ENCODE data around the gene KCNK16.

Gene KCNK16

DNA sequence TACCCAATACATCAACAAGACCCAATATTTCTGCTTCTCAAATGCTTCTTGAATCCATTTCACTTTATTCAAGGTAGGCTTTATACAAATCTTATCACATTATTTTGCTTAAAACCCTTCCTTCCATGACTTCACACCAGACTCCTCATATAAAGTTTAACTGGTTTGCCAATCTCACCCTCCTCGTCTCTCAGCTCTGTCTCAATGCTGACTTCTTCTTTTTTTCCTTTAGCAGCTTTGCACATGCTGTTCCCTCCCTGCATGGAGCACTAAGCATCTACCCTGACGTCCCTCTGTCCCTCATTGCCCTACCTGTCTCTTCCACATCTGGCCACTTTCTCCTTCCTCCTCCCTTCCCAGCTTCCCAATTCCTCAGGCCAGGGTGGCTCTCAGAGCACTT, 39.7 kb downstream of the KCNK16 start:
- DNase-seq: no peak
- Mint-ChIP-seq H3K27ac (no peak overlapping the region), H3K9me3 (no peaks in the 10 kb centered on the region), H3K4me3 (no peak overlapping the region), H3K4me1 (ENCODE audit: low read depth) (no peaks in the 10 kb centered on the region), H3K27me3 (peaks cover 6% of the 10 kb centered on the region), H3K36me3 (ENCODE audit: low read depth) (no peaks in the 10 kb centered on the region)

DNA sequence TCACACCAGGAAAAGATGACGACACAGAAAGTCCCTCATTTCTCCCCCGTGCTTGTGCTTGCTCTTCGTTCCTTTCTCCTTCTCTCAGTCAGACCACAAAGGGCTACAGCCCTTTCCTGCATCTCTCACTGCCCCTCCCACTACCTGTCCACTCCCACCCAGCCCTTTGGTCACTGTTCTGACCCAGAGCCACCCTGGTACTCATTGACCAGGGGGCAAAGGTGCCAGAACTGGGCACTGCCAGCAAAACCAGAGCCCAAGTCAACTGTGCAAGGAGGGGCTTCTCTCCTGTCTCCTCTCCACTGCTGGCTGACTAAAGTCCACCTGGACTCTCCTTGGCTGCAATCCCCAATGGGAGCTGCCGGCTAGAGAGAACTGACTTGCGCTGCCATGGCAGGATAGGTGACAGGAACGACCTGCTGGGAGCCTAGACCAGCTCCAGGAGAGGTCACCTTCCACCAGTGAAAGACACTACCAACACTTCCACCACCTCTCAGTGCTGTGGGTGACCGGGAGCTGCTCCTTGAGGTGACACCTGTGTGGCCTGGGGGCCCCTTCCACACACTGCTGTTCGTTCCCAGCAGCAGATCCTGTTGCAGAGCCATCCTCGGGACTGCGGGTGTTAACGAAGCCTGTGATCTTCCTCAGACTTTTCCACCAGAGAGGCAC, 41.1 kb downstream of the KCNK16 start:
- no peaks in the 10 kb centered on the region for H3K4me1 Mint-ChIP-seq (ENCODE audit: low read depth)
- no peaks in the 10 kb centered on the region for H3K9me3 Mint-ChIP-seq
- no peak for DNase-seq
- H3K36me3 Mint-ChIP-seq (ENCODE audit: low read depth): no peaks in the 10 kb centered on the region
- no peak overlapping the region for H3K27ac Mint-ChIP-seq
- H3K27me3 Mint-ChIP-seq: peaks cover 6% of the 10 kb centered on the region
- H3K4me3 Mint-ChIP-seq: no peak overlapping the region

GRCh38 chr6:39280247-39280731, 42.2 kb downstream of the KCNK16 start:
- Mint-ChIP-seq H3K4me3 (no peak overlapping the region), H3K36me3 (ENCODE audit: low read depth) (no peaks in the 10 kb centered on the region), H3K9me3 (no peaks in the 10 kb centered on the region), H3K4me1 (ENCODE audit: low read depth) (no peaks in the 10 kb centered on the region), H3K27me3 (peaks cover 6% of the 10 kb centered on the region), H3K27ac (no peak overlapping the region)
- DNase-seq: no peak

- no peak for DNase-seq
- Mint-ChIP-seq H3K4me1 (ENCODE audit: low read depth) (no peaks in the 10 kb centered on the region), H3K4me3 (no peak overlapping the region), H3K27ac (no peak overlapping the region), H3K27me3 (peaks cover 6% of the 10 kb centered on the region), H3K36me3 (ENCODE audit: low read depth) (no peaks in the 10 kb centered on the region), H3K9me3 (no peaks in the 10 kb centered on the region)
Measured at GRCh38 chr6:39279539-39279938, 43.0 kb downstream of the KCNK16 start.

DNA sequence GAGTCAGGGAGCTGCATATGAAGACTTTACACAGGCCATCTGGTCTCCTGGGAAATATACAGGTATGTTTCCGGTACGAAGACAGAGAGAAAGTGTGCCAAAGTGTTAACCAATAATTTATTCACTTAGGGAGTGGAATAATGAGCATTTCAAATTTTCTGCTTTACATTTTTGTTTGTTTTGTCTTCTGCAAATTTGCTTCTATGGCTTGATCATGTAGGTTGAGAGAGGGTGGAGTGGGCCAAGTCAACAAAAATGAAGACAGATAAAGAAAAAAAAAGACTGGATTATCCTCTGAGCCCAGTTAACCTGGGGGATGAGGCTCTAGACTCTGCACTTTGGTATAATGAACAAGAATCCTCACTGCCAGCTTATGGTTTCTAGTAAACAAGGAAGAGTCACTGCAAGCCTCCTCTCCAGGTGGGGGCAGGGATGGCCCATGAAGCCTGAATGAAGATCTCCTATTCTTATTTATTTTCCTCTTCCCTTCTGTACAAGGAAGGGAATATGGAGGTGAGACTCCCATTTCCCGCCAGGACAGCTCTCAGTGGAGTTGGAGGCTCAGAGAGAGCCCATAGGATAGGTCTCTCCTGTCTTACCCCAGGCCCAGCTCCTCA, 46.0 kb downstream of the KCNK16 start:
- Mint-ChIP-seq H3K27ac (no peak overlapping the region), H3K9me3 (no peaks in the 10 kb centered on the region), H3K27me3 (peaks cover 8% of the 10 kb centered on the region), H3K36me3 (ENCODE audit: low read depth) (no peaks in the 10 kb centered on the region), H3K4me1 (ENCODE audit: low read depth) (no peaks in the 10 kb centered on the region), H3K4me3 (no peak overlapping the region)
- no peak for DNase-seq

DNA sequence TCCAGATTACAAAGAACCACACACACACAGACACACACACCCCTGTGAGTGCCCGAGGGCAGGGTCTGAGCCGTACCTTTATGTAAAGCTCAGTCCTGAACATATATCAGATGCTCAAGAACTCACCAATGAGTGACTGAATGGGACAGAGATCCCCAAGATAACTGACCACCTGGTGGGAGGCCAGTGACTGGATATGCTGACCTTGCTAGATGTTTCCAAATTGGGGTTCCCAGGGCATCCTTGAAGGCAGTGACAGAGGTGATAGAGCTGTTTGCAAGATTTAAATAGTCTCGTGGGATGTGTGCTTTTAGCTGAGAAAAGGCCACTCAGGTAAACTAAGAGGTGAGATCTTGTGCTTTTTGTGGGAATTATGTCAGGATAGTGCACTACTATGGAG, 47.6 kb downstream of the KCNK16 start:
- DNase-seq: no peak
- H3K36me3 Mint-ChIP-seq (ENCODE audit: low read depth): no peaks in the 10 kb centered on the region
- peaks cover 2% of the 10 kb centered on the region for H3K27me3 Mint-ChIP-seq
- H3K4me3 Mint-ChIP-seq: no peak overlapping the region
- H3K4me1 Mint-ChIP-seq (ENCODE audit: low read depth): no peaks in the 10 kb centered on the region
- H3K9me3 Mint-ChIP-seq: no peaks in the 10 kb centered on the region
- no peak overlapping the region for H3K27ac Mint-ChIP-seq

DNA sequence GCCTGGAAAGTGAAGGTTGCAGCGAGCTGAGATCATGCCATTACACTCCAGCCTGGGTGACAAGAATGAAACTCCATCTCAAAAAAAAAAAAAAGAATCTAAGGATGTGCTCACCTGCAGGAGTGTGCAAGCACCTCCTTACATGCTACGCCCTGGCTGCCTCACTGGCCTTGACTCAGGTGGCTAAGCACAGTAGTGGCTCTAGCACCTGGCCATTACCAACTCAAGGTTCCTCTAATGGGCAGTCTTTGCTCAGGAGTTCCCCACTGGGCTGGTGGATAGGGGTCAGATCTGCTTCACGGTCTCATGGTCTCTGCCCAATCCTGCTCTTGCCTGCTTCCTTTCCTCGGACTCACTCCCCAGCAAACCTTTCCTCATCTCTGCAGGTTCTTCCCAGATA, 48.0 kb downstream of the KCNK16 start:
- H3K27me3 Mint-ChIP-seq: peaks cover 2% of the 10 kb centered on the region
- H3K36me3 Mint-ChIP-seq (ENCODE audit: low read depth): no peaks in the 10 kb centered on the region
- no peaks in the 10 kb centered on the region for H3K4me1 Mint-ChIP-seq (ENCODE audit: low read depth)
- H3K27ac Mint-ChIP-seq: no peak overlapping the region
- DNase-seq: no peak
- H3K9me3 Mint-ChIP-seq: no peaks in the 10 kb centered on the region
- H3K4me3 Mint-ChIP-seq: no peak overlapping the region

- H3K27me3 Mint-ChIP-seq: peaks cover 2% of the 10 kb centered on the region
- H3K4me3 Mint-ChIP-seq: no peak overlapping the region
- no peaks in the 10 kb centered on the region for H3K9me3 Mint-ChIP-seq
- H3K27ac Mint-ChIP-seq: no peak overlapping the region
- H3K36me3 Mint-ChIP-seq (ENCODE audit: low read depth): no peaks in the 10 kb centered on the region
- H3K4me1 Mint-ChIP-seq (ENCODE audit: low read depth): no peaks in the 10 kb centered on the region
- DNase-seq: no peak
Measured at GRCh38 chr6:39273406-39273821, 49.1 kb downstream of the KCNK16 start.

DNA sequence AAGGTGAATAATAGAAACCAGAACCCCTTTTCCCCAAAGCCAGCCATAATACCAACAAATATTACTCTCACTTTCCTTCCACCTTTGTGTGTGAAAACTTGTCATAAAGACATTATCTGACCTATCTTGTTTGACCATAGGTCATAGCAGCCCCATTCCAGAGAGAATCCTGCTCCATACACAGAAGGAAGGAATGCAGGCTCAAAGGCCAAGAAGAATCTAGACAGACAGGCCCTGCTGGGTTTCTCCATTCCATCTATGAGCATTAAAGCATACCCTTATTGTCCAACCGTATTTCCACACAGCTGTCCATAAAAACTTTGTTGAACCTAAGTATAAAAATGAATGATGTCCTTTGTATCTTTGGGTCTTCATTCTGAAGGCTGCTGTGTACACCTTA, 52.5 kb downstream of the KCNK16 start:
- H3K9me3 Mint-ChIP-seq: no peaks in the 10 kb centered on the region
- H3K27me3 Mint-ChIP-seq: peaks cover 5% of the 10 kb centered on the region
- no peaks in the 10 kb centered on the region for H3K36me3 Mint-ChIP-seq (ENCODE audit: low read depth)
- no peak overlapping the region for H3K4me3 Mint-ChIP-seq
- H3K4me1 Mint-ChIP-seq (ENCODE audit: low read depth): peaks cover 8% of the 10 kb centered on the region
- no peak overlapping the region for H3K27ac Mint-ChIP-seq
- DNase-seq: no peak

DNA sequence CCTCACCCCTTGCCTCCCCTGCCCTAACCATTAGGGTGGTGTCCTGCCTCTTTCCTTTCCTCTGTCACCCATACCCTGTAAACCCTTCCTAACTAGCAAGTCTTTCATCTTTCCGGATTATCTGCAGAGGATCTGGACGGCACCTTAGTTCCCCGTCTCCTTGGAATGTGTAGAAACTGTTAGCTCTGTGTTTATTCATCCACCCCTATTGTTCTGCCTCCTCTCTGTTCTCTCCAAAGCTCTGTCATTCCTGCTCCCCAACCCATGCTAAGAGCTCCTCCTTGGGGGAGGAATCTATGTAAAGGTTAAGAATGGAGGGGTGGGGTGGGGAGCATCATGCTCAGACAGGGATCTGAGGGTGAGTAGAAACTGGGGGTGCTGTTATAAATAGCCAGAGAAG, 53.8 kb downstream of the KCNK16 start:
- no peak overlapping the region for H3K4me3 Mint-ChIP-seq
- no peak for DNase-seq
- peaks cover 4% of the 10 kb centered on the region for H3K27me3 Mint-ChIP-seq
- no peak overlapping the region for H3K27ac Mint-ChIP-seq
- H3K36me3 Mint-ChIP-seq (ENCODE audit: low read depth): no peaks in the 10 kb centered on the region
- peaks cover 14% of the 10 kb centered on the region for H3K4me1 Mint-ChIP-seq (ENCODE audit: low read depth)
- H3K9me3 Mint-ChIP-seq: no peaks in the 10 kb centered on the region

GRCh38 chr6:39268171-39268570, 54.3 kb downstream of the KCNK16 start:
- H3K36me3 Mint-ChIP-seq (ENCODE audit: low read depth): no peaks in the 10 kb centered on the region
- no peak for DNase-seq
- peaks cover 19% of the 10 kb centered on the region for H3K4me1 Mint-ChIP-seq (ENCODE audit: low read depth)
- H3K27ac Mint-ChIP-seq: no peak overlapping the region
- no peak overlapping the region for H3K4me3 Mint-ChIP-seq
- H3K9me3 Mint-ChIP-seq: no peaks in the 10 kb centered on the region
- peaks cover 3% of the 10 kb centered on the region for H3K27me3 Mint-ChIP-seq

DNA sequence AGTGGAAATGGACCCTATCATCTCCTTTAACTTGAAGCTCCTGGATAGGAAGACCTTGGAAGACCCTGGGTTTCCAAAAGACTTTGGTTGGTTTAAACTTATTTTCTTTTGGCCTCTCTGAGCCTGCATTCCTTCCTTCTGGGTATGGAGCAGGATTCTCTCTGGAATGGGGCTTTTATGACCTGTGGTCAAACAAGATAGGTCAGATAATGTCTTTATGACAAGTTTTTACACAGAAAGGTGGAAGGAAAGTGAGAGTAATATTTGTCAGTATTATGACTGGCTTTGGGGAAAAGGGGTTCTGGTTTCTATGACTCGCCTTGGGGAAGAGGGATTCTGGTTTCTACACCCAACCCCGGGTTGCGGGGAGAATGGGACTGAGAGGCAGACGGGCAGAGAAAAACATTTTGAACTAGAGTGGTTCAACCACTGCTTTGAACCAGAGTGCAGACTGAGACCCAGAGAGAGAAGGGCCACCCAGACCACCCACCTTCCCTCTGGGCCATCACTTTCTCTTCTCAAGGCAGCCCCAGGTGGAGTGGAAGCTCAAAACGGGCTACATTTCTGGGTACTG, 55.6 kb downstream of the KCNK16 start:
- H3K27ac Mint-ChIP-seq: no peak overlapping the region
- DNase-seq: no peak
- H3K4me3 Mint-ChIP-seq: no peak overlapping the region
- peaks cover 7% of the 10 kb centered on the region for H3K27me3 Mint-ChIP-seq
- peaks cover 21% of the 10 kb centered on the region for H3K4me1 Mint-ChIP-seq (ENCODE audit: low read depth)
- no peaks in the 10 kb centered on the region for H3K9me3 Mint-ChIP-seq
- H3K36me3 Mint-ChIP-seq (ENCODE audit: low read depth): no peaks in the 10 kb centered on the region

DNA sequence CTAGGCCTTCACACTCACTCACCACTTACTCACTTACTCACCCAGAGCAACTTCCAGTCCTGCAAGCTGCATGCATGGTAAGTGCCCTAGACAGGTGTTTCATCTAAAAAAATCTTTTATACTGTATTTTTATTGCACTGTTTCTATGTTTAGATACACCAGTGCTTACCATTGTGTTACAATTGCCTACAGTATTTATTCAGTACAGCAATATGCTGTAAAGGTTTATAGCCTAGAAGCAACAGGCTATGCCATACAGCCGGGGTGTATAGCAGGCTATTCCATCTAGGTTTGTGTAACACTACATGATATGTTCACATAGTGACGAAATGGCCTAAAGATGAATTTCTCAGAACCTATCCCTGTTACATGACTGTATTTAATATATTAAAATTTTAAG, 56.1 kb downstream of the KCNK16 start:
- DNase-seq: no peak
- H3K4me1 Mint-ChIP-seq (ENCODE audit: low read depth): peaks cover 21% of the 10 kb centered on the region
- H3K27me3 Mint-ChIP-seq: peaks cover 10% of the 10 kb centered on the region
- no peak overlapping the region for H3K4me3 Mint-ChIP-seq
- H3K27ac Mint-ChIP-seq: no peak overlapping the region
- H3K9me3 Mint-ChIP-seq: no peaks in the 10 kb centered on the region
- no peaks in the 10 kb centered on the region for H3K36me3 Mint-ChIP-seq (ENCODE audit: low read depth)
